KOPT-K1 (cell line): ENCODE measurements around the gene TCF4.
"Not testable (repeated sequence)": the region's sequence is repeated elsewhere in the genome, so short reads cannot be mapped to it uniquely, and the experiment has no call there.

ENCODE experiments used
- H3K27ac ChIP-seq: fragments of 200-600 bp; sonication (generic); 2 replicates; pipeline ENCODE4 v1.5.1; 2016; ENCODE audit warnings: antibody characterized with exemption, mild to moderate bottlenecking, low read depth, low read length; ENCODE audit not compliant: poor library complexity, severe bottlenecking
- H3K36me3 ChIP-seq: fragments of 200-600 bp; sonication (generic); 2 replicates; pipeline ENCODE4 v1.5.1; 2017; ENCODE audit warnings: antibody characterized with exemption, mild to moderate bottlenecking, low read length, moderate library complexity; ENCODE audit not compliant: insufficient read depth
- H3K9me3 ChIP-seq: fragments of 200-600 bp; sonication (generic); 2 replicates; pipeline ENCODE4 v1.5.1; 2017; ENCODE audit warnings: antibody characterized with exemption, low read length, mild to moderate bottlenecking; ENCODE audit not compliant: insufficient read depth, poor library complexity, severe bottlenecking

Gene TCF4

GRCh38 chr18:55488473-55488872 is 99.5 kb downstream of the TCF4 start:
- Histone ChIP-seq H3K9me3 (no peaks in the 10 kb centered on the region), H3K36me3 (no peaks in the 10 kb centered on the region), H3K27ac (no peak overlapping the region)

GRCh38 chr18:55487997-55488396 is 100.0 kb downstream of the TCF4 start:
- H3K27ac ChIP-seq: no peak overlapping the region
- H3K36me3 ChIP-seq: no peaks in the 10 kb centered on the region
- no peaks in the 10 kb centered on the region for H3K9me3 ChIP-seq

GRCh38 chr18:55486936-55487335 is 101.1 kb downstream of the TCF4 start:
- Histone ChIP-seq H3K9me3 (no peaks in the 10 kb centered on the region), H3K27ac (no peak overlapping the region), H3K36me3 (no peaks in the 10 kb centered on the region)

- H3K27ac ChIP-seq: no peak overlapping the region
- H3K36me3 ChIP-seq: no peaks in the 10 kb centered on the region
- H3K9me3 ChIP-seq: no peaks in the 10 kb centered on the region
Observed at GRCh38 chr18:55485666-55486065, 102.3 kb downstream of the TCF4 start.

DNA sequence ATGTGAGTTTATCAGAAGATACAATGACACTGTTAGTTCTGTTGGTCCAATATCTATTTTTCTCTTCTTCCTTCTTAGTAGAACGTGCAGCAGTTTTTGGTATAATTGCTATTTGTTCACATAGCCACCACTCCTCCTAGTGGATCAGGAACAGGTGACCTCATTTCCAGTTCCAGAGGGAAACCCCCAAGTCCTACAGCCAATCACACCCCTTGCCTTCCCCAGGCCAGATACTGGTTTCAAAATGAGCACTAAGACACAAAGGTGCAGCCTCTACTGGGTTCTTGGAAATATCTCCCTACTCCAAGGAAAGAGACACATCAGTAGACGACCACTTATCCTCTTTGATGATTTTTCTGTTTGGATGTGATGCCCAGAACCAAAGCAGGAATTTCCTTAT is 103.2 kb downstream of the TCF4 start:
- H3K36me3 ChIP-seq: no peaks in the 10 kb centered on the region
- no peak overlapping the region for H3K27ac ChIP-seq

GRCh38 chr18:55483266-55483871 is 104.6 kb downstream of the TCF4 start:
- no peaks in the 10 kb centered on the region for H3K9me3 ChIP-seq
- H3K36me3 ChIP-seq: no peaks in the 10 kb centered on the region
- no peak overlapping the region for H3K27ac ChIP-seq

More for the DNA sequence above, 103.2 kb downstream of the TCF4 start:
- H3K9me3 ChIP-seq: no peaks in the 10 kb centered on the region

GRCh38 chr18:55479656-55480420 is 108.2 kb downstream of the TCF4 start:
- H3K27ac ChIP-seq: no peak overlapping the region
- no peaks in the 10 kb centered on the region for H3K36me3 ChIP-seq
- H3K9me3 ChIP-seq: no peaks in the 10 kb centered on the region

DNA sequence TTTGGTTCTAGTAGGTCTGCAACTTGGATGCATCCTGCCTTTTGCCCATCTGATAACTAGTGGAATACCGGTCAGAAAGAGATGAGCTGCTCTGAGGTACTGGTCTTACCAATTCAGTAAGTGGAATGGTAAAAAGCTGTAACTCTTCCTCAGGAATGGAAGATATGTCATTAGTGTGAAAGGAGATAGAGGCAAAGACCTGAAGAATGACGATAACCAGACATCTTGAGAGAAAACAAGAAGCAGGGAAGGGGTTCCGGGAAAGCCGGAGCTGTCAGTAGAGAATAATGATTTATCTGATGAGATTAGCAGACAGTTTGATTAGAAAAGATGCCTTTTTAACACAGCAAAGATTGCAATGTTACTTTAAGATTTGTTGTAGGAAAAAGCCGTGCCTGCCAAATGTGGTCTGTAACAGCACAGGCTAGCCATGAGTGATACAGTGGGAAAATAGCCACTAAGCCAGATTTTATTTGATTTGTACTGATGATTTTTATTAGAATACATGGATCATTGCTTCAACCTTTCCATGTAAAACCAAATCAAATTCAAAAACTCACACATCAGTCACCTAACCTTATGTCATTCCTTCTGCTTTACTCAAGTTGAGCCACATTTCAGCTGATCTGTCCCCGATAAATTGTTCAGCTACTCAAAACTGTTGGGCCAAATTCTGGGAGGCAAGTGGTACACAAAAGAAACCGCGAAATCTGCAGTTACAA is 110.0 kb downstream of the TCF4 start:
- H3K27ac ChIP-seq: peak overlapping the region; percentile 46
- no peaks in the 10 kb centered on the region for H3K36me3 ChIP-seq
- H3K9me3 ChIP-seq: no peaks in the 10 kb centered on the region

GRCh38 chr18:55477499-55477859 is 110.5 kb downstream of the TCF4 start:
- Histone ChIP-seq H3K9me3 (no peaks in the 10 kb centered on the region), H3K27ac (peak overlapping the region; percentile 46), H3K36me3 (no peaks in the 10 kb centered on the region)

GRCh38 chr18:55475916-55476315 is 112.1 kb downstream of the TCF4 start:
- Histone ChIP-seq H3K9me3 (no peaks in the 10 kb centered on the region), H3K27ac (no peak overlapping the region), H3K36me3 (no peaks in the 10 kb centered on the region)

- no peaks in the 10 kb centered on the region for H3K36me3 ChIP-seq
- no peak overlapping the region for H3K27ac ChIP-seq
- no peaks in the 10 kb centered on the region for H3K9me3 ChIP-seq
Observed at GRCh38 chr18:55475467-55475866, 112.5 kb downstream of the TCF4 start.

GRCh38 chr18:55473560-55473959 is 114.4 kb downstream of the TCF4 start:
- Histone ChIP-seq H3K27ac (no peak overlapping the region), H3K36me3 (no peaks in the 10 kb centered on the region), H3K9me3 (no peaks in the 10 kb centered on the region)

DNA sequence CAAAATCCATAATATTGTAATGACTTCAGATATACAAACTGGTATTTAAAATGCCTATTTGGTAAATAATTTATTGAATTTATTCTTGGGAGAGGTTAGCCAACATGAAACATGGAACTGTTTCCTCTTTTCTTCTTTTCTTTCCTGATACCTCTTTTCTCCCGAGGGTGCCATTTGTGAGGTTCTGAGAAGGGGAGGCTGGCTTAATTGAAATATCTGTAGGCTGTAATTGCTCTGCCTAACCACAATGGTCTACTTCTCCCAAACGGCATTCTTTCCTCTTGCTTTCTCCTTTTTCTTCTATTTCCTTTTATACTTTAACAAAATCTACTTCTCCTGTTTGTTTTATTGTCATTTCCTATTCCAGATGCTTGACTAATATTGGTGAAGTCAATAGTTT is 114.9 kb downstream of the TCF4 start:
- H3K27ac ChIP-seq: no peak overlapping the region
- no peaks in the 10 kb centered on the region for H3K36me3 ChIP-seq
- H3K9me3 ChIP-seq: no peaks in the 10 kb centered on the region

- no peak overlapping the region for H3K27ac ChIP-seq
- no peaks in the 10 kb centered on the region for H3K9me3 ChIP-seq
- no peaks in the 10 kb centered on the region for H3K36me3 ChIP-seq
Observed at GRCh38 chr18:55470826-55471225, 117.2 kb downstream of the TCF4 start.

GRCh38 chr18:55469134-55469533 is 118.9 kb downstream of the TCF4 start:
- H3K27ac ChIP-seq, H3K9me3 ChIP-seq, H3K36me3 ChIP-seq: not testable (repeated sequence)
